HepG2 (cell line): Measurements from ENCODE around the gene BIN1. TPM values are rescaled to one million over a fixed set of nuclear protein-coding genes. Genes with fewer than 3 reads are reported as not detected.

ENCODE experiments used
- ATAC-seq: fragments of 200-7000 bp; cut with Tn5 transposase; 3 replicates; pipeline ENCODE4 v1.9.1; 2020; ENCODE audit warnings: mild to moderate bottlenecking, moderate library complexity
- BruUV-seq: library from RNA; stranded (reverse); fragments of 400-500 nt; replicated peaks from 2 replicates; lab custom pipeline; 2021; lab: Mats Ljungman, UMichigan
- CTCF ChIA-PET: fragments of 300-600 bp; formaldehyde crosslinking; extraction: SDS; loops from one replicate; lab custom pipeline; 2021; ENCODE audit warnings: low total read pairs, inconsistent platforms, low intra/inter-chr PET ratio; lab: Yijun Ruan, JAX
- POLR2A ChIA-PET: fragments of 350-600 bp; sonication (Branson Sonifier 250); formaldehyde crosslinking; loops from one replicate; lab custom pipeline; 2020; ENCODE audit warnings: antibody characterized with exemption, inconsistent platforms; lab: Yijun Ruan, JAX
- DNase-seq: peaks from one replicate; pipeline ENCODE4 v3.0.0-alpha.2; 2015; ENCODE audit warnings: low spot score
- FAIRE-seq: peaks from 3 replicates; lab custom pipeline; 2011; peaks lifted over from hg19 to GRCh38; lab: Jason Lieb, UNC
- H2AFZ ChIP-seq: one replicate; pipeline ENCODE4 v1.6.1; 2011; ENCODE audit warnings: low read length, inconsistent platforms
- H3K27ac ChIP-seq: fragments of 300-600 bp; 3 replicates; pipeline ENCODE4 v1.8.0; 2011; ENCODE audit warnings: mixed run types, mild to moderate bottlenecking, mixed read lengths, low read length, inconsistent platforms; ENCODE audit not compliant: insufficient read depth; ENCODE audit errors: extremely low read length
- H3K27me3 ChIP-seq, 2 experiments: fragments of 200-600 bp in 1 of 2; 2 replicates in 1 of 2; 3 replicates in 1 of 2; pipeline versions ENCODE4 v1.6.0 to v1.8.0; 2011; ENCODE audit warnings: low read length in 2 of 2, mild to moderate bottlenecking in 2 of 2, moderate library complexity in 2 of 2, inconsistent platforms in 1 of 2; ENCODE audit not compliant: insufficient read depth in 2 of 2, control insufficient read depth in 1 of 2
- H3K36me3 ChIP-seq, 2 experiments: fragments of 200-600 bp in 1 of 2; replicated peaks in 1 of 2; 2 replicates in 1 of 2; 3 replicates in 1 of 2; pipeline versions ENCODE4 v1.5.1 to v1.8.0; 2011; ENCODE audit warnings: low read length in 2 of 2, inconsistent platforms in 1 of 2; ENCODE audit not compliant: insufficient read depth in 2 of 2, control insufficient read depth in 1 of 2
- H3K4me1 ChIP-seq: 2 replicates; pipeline ENCODE4 v1.5.1; 2012; ENCODE audit warnings: low read length, inconsistent platforms; ENCODE audit not compliant: insufficient read depth
- H3K4me2 ChIP-seq: 2 replicates; pipeline ENCODE4 v1.6.0; 2011; ENCODE audit warnings: low read depth, low read length, inconsistent platforms
- H3K4me3 ChIP-seq, 3 experiments: fragments of 200-600 bp in 1 of 3; sonication (generic), shearing (Covaris generic) in 1 of 3; replicated peaks in 1 of 3; 2 replicates each; pipeline ENCODE4 v1.5.1; 2011 to 2016; ENCODE audit warnings: low read length in 3 of 3, inconsistent platforms in 2 of 3, low read depth in 2 of 3, mild to moderate bottlenecking in 2 of 3, control low read depth in 1 of 3, mixed read lengths in 1 of 3; ENCODE audit not compliant: insufficient read depth in 1 of 3
- H3K79me2 ChIP-seq: one replicate; pipeline ENCODE4 v1.6.1; 2011; ENCODE audit warnings: low read length, inconsistent platforms; ENCODE audit not compliant: insufficient read depth
- H3K9ac ChIP-seq: 2 replicates; pipeline ENCODE4 v1.6.0; 2011; ENCODE audit warnings: mild to moderate bottlenecking, low read depth, low read length, inconsistent platforms; ENCODE audit not compliant: insufficient read depth
- H3K9me3 ChIP-seq: 2 replicates; pipeline ENCODE4 v1.5.1; 2012; ENCODE audit warnings: mild to moderate bottlenecking, low read length
- H4K20me1 ChIP-seq: 2 replicates; pipeline ENCODE4 v1.6.0; 2011; ENCODE audit warnings: inconsistent platforms, mild to moderate bottlenecking, low read length, moderate library complexity; ENCODE audit not compliant: insufficient read depth
- KIAA2018 ChIP-seq: sonication (generic); formaldehyde crosslinking; IDR thresholded peaks from 2 replicates; pipeline ENCODE4 v1.5.0; 2020; ENCODE audit warnings: mild to moderate bottlenecking, missing genetic modification reagents, borderline replicate concordance
- MED13 ChIP-seq: sonication (generic); formaldehyde crosslinking; IDR thresholded peaks from 2 replicates; pipeline ENCODE4 v1.5.0; 2020; ENCODE audit warnings: missing genetic modification reagents
- NR2F2 ChIP-seq: IDR thresholded peaks from 2 replicates; pipeline ENCODE4 v1.6.1; 2012; ENCODE audit warnings: low read depth, inconsistent platforms, borderline replicate concordance
- RBFOX2 ChIP-seq: fragments of 200-400 bp; formaldehyde crosslinking; IDR thresholded peaks from 2 replicates; pipeline ENCODE4 v1.6.1; 2017; ENCODE audit warnings: low read depth, mild to moderate bottlenecking, low read length
- RFXANK ChIP-seq: IDR thresholded peaks from 2 replicates; pipeline ENCODE4 v1.6.1; 2016
- SMAD9 ChIP-seq: sonication (generic); formaldehyde crosslinking; IDR thresholded peaks from 2 replicates; pipeline ENCODE4 v1.5.1; 2020; ENCODE audit warnings: mild to moderate bottlenecking, missing genetic modification reagents
- THYN1 ChIP-seq: sonication (generic); formaldehyde crosslinking; IDR thresholded peaks from 2 replicates; pipeline ENCODE4 v1.8.1; 2023; ENCODE audit warnings: low read depth, mild to moderate bottlenecking, moderate library complexity, missing genetic modification reagents, borderline replicate concordance
- WGBS: methylation state at CpG from one replicate; pipeline ENCODE4 v1.1.6; 2017; ENCODE audit warnings: low lambda C conversion rate; 5-methylcytosine and 5-hydroxymethylcytosine counted together
- in situ Hi-C: cut with HindIII; loops from 2 replicates; pipeline ENCODE4 v1.10.0; 2017; ENCODE audit warnings: low pct_unique_long_range_greater_than_20kb; ENCODE audit not compliant: extremely low pct_ligation_motif_present
- intact Hi-C: fragments of 100-400 bp; cut with micrococcal nuclease; formaldehyde crosslinking; loops from one replicate; pipeline ENCODE4 v1.10.0; 2022; ENCODE audit not compliant: unreplicated experiment
- polyA plus RNA-seq, 8 experiments: library from polyadenylated mRNA; depleted of rRNA in 3 of 8; stranded (reverse) in 7 of 8; unstranded in 1 of 8; fragments of >200 nt; fragmentation: Illumina TruSeq in 4 of 8; extraction: Trizol in 4 of 8; gene quantifications; 2 replicates each; pipeline versions ENCODE4 v1.2.1 to v1.2.3, GENCODE V29; 2011 to 2016; ENCODE audit warnings: low read depth in 4 of 8, missing spikeins in 1 of 8, mixed read lengths in 1 of 8; ENCODE audit not compliant: insufficient read depth in 1 of 8
- total RNA-seq, 5 experiments: library from RNA; depleted of rRNA; stranded (reverse); fragments of >200 nt; fragmentation: Illumina TruSeq; extraction: Trizol; gene quantifications; 2 replicates each; pipeline ENCODE4 v1.2.3, GENCODE V29; 2016; ENCODE audit warnings: low read depth in 1 of 5
- TF ChIP-seq, protein P1 (sequence below): sonication (generic); formaldehyde crosslinking; IDR thresholded peaks from 2 replicates; pipeline ENCODE4 v1.4.0; 2020; ENCODE audit warnings: missing genetic modification reagents

Gene BIN1
- total and polyA plus RNA-seq, 2 of the 13 experiments (the other 11 are each of a cell fraction or from before 2014, with no cell fraction given): 0.93 to 1.2 TPM

DNA sequence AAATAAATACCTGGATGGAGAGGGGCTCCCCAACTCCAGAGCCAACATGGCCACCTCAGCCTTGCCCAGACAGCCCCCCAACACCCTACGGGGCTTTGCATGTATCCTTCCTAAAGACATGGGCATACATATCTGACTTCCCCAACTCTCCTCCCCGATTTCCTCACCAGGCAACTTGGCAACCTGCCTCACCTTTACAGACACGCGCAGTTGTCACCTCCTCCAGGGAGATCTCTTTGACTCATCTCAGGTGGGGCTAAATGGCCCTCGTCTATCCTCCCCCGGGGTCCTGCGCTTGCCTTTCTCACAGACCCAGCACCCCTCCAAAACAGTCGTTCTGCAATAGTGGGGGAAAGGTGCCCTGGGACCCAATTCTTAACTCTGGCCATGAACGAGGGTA is 10.6 kb upstream of the BIN1 start:
- POLR2A ChIA-PET: no interaction called here
- ATAC-seq: no peak
- TF ChIP-seq, protein P1, sequence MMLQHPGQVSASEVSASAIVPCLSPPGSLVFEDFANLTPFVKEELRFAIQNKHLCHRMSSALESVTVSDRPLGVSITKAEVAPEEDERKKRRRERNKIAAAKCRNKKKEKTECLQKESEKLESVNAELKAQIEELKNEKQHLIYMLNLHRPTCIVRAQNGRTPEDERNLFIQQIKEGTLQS (CRISPR knock-in tag): no peak
- TF ChIP-seq RBFOX2 (no peak), RFXANK (CRISPR knock-in tag) (no peak), KIAA2018 (CRISPR knock-in tag) (no peak), MED13 (no peak), SMAD9 (CRISPR knock-in tag) (no peak), NR2F2 (no peak), THYN1 (CRISPR knock-in tag) (no peak)
- TF ChIP-seq, all 625 proteins: peak for 0
- Histone ChIP-seq H3K4me1 (peaks cover 21% of the 10 kb centered on the region), H3K4me2 (no peak overlapping the region), H3K27ac (no peak overlapping the region), H2AFZ (no peak overlapping the region), H4K20me1 (no peaks in the 10 kb centered on the region; the same call in 1 of the 2 replicates), H3K9me3 (no peaks in the 10 kb centered on the region), H3K9ac (no peak overlapping the region), H3K36me3 (no peaks in the 10 kb centered on the region), H3K79me2 (no peaks in the 10 kb centered on the region), H3K27me3 (peaks cover 0 to 6% of the 10 kb centered on the region in 2 experiments; a peak in 1 of 5 replicates), H3K4me3 (no peak overlapping the region)
- WGBS: 76% methylated on average over 9 of the region's 9 CpGs
- no peak for DNase-seq
- CTCF ChIA-PET: no interaction called here
- no peak for FAIRE-seq
- intact Hi-C loops (no loop called here), in situ Hi-C loops (no loop called here)
- BruUV-seq: no TSS peak
